HepG2 (cell line): ENCODE data around the gene MORF4L1. TPM values are rescaled to one million over a fixed set of nuclear protein-coding genes. Genes with fewer than 3 reads are reported as not detected.

Experiments used
- ATF7-NPFF ChIP-seq: sonication (generic); formaldehyde crosslinking; IDR thresholded peaks from 2 replicates; pipeline ENCODE4 v1.8.1; 2023; ENCODE audit warnings: mild to moderate bottlenecking, low read depth, missing genetic modification reagents, moderate library complexity
- ETV5 ChIP-seq: IDR thresholded peaks from 2 replicates; pipeline ENCODE4 v1.6.1; 2018; ENCODE audit warnings: missing biosample characterization, missing genetic modification reagents, inconsistent platforms, borderline replicate concordance
- GABPB1 ChIP-seq: IDR thresholded peaks from 2 replicates; pipeline ENCODE4 v1.6.1; 2016; ENCODE audit warnings: mild to moderate bottlenecking, missing genetic modification reagents, moderate library complexity, missing compliant biosample characterization
- KLF15 ChIP-seq: sonication (generic); formaldehyde crosslinking; IDR thresholded peaks from 2 replicates; pipeline ENCODE4 v1.8.1; 2023; ENCODE audit warnings: borderline replicate concordance, mild to moderate bottlenecking, inconsistent platforms, missing genetic modification reagents, mixed read lengths
- KLF6 ChIP-seq: IDR thresholded peaks from 2 replicates; pipeline ENCODE4 v1.8.0; 2016; ENCODE audit warnings: missing biosample characterization, missing genetic modification reagents
- KLF9 ChIP-seq: IDR thresholded peaks from 2 replicates; pipeline ENCODE4 v1.6.1; 2016; ENCODE audit warnings: low read depth
- NR2F6 ChIP-seq, 2 experiments: IDR thresholded peaks; 2 replicates each; pipeline ENCODE4 v1.6.1; 2016; ENCODE audit warnings: antibody characterized with exemption in 1 of 2, mild to moderate bottlenecking in 1 of 2
- SMYD3 ChIP-seq: sonication (generic); formaldehyde crosslinking; IDR thresholded peaks from 2 replicates; pipeline ENCODE4 v1.8.1; 2023; ENCODE audit warnings: mild to moderate bottlenecking, missing genetic modification reagents
- SOX5 ChIP-seq: IDR thresholded peaks from 2 replicates; pipeline ENCODE4 v1.6.1; 2016; ENCODE audit warnings: borderline replicate concordance
- ZBTB7A ChIP-seq: sonication (generic); formaldehyde crosslinking; IDR thresholded peaks from 2 replicates; pipeline ENCODE4 v1.8.0; 2022; ENCODE audit warnings: mild to moderate bottlenecking, missing genetic modification reagents
- ZFY ChIP-seq: sonication (generic); formaldehyde crosslinking; IDR thresholded peaks from 2 replicates; pipeline ENCODE4 v1.4.0; 2020; ENCODE audit warnings: missing genetic modification reagents
- ZNF180 ChIP-seq: sonication (generic); formaldehyde crosslinking; IDR thresholded peaks from 2 replicates; pipeline ENCODE4 v1.4.0; 2020; ENCODE audit warnings: low read depth, missing genetic modification reagents, borderline replicate concordance
- ZNF256 ChIP-seq: sonication (generic); formaldehyde crosslinking; conservative IDR thresholded peaks from 2 replicates; pipeline ENCODE4 v1.4.0; 2020; ENCODE audit warnings: missing genetic modification reagents
- ZNF460 ChIP-seq: sonication (generic); formaldehyde crosslinking; IDR thresholded peaks from 2 replicates; pipeline ENCODE4 v1.5.1; 2020; ENCODE audit warnings: missing genetic modification reagents, mild to moderate bottlenecking, borderline replicate concordance
- ZNF703 ChIP-seq: sonication (generic); formaldehyde crosslinking; IDR thresholded peaks from 2 replicates; pipeline ENCODE4 v1.5.1; 2020; ENCODE audit warnings: missing genetic modification reagents, mild to moderate bottlenecking, moderate library complexity, borderline replicate concordance
- ZSCAN20 ChIP-seq: sonication (generic); formaldehyde crosslinking; IDR thresholded peaks from 2 replicates; pipeline ENCODE4 v1.4.0; 2020; ENCODE audit warnings: missing genetic modification reagents, mild to moderate bottlenecking, borderline replicate concordance
- polyA plus RNA-seq, 8 experiments: library from polyadenylated mRNA; depleted of rRNA in 3 of 8; stranded (reverse) in 7 of 8; unstranded in 1 of 8; fragments of >200 nt; fragmentation: Illumina TruSeq in 4 of 8; extraction: Trizol in 4 of 8; gene quantifications; 2 replicates each; pipeline versions ENCODE4 v1.2.1 to v1.2.3, GENCODE V29; 2011 to 2016; ENCODE audit warnings: low read depth in 4 of 8, missing spikeins in 1 of 8, mixed read lengths in 1 of 8; ENCODE audit not compliant: insufficient read depth in 1 of 8
- total RNA-seq, 5 experiments: library from RNA; depleted of rRNA; stranded (reverse); fragments of >200 nt; fragmentation: Illumina TruSeq; extraction: Trizol; gene quantifications; 2 replicates each; pipeline ENCODE4 v1.2.3, GENCODE V29; 2016; ENCODE audit warnings: low read depth in 1 of 5
- TF ChIP-seq, protein P1 (sequence below): sonication (generic); formaldehyde crosslinking; IDR thresholded peaks from 2 replicates; pipeline ENCODE4 v1.5.1; 2020; ENCODE audit warnings: mild to moderate bottlenecking, missing genetic modification reagents
- TF ChIP-seq, protein P2 (sequence below): IDR thresholded peaks from 2 replicates; pipeline ENCODE4 v1.6.1; 2018; ENCODE audit warnings: missing genetic modification reagents
- TF ChIP-seq, protein P3 (sequence below): sonication (generic); formaldehyde crosslinking; IDR thresholded peaks from 2 replicates; pipeline ENCODE4 v1.5.0; 2020; ENCODE audit warnings: mild to moderate bottlenecking, missing genetic modification reagents, borderline replicate concordance
- TF ChIP-seq, protein P4 (sequence below): sonication (generic); formaldehyde crosslinking; IDR thresholded peaks from 2 replicates; pipeline ENCODE4 v1.4.0; 2020; ENCODE audit warnings: missing genetic modification reagents

The MORF4L1 gene
- total and polyA plus RNA-seq, 2 of the 13 experiments (the other 11 are each of a cell fraction or from before 2014, with no cell fraction given), result 218 to 219 TPM

DNA sequence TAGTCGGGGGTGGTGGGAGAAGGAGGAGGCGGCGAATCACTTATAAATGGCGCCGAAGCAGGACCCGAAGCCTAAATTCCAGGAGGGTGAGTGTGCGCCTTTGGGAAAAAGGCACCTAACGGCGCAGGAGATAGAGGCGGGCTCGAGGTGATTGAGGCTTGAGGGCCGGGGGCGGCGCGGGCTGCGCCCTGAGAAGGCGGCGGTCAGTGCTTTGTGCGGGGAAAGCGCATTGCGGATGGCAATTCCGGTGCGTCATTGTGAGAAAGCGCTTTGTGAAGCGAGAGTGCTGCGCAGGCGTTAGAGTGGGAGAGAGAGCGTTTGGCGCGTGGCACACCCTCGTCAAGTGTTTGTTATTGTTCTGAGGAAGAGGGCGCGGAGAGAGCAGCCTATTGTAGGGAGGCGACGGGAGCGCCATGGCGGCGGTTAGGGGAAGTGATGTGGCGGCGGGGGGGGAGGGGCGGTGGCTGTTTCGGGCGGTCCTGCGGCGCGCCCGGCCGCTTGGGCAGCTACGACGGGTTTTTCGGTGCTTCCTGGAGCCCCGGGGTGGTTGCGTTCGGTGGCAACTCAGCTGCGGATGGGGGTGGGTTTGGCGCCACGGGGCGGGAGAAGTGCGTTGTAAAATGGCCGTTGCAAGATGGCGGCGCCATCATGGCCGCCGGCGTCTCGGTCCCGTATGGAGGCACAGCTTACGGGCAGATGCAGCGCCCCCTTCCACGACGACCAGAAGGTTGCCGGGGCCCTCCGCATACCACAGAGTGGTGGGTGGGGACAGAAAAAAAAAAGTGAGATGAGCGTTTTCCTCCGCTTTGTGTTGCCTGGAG, 492 bp downstream of the MORF4L1 start (continued):
- TF ChIP-seq, protein P1, sequence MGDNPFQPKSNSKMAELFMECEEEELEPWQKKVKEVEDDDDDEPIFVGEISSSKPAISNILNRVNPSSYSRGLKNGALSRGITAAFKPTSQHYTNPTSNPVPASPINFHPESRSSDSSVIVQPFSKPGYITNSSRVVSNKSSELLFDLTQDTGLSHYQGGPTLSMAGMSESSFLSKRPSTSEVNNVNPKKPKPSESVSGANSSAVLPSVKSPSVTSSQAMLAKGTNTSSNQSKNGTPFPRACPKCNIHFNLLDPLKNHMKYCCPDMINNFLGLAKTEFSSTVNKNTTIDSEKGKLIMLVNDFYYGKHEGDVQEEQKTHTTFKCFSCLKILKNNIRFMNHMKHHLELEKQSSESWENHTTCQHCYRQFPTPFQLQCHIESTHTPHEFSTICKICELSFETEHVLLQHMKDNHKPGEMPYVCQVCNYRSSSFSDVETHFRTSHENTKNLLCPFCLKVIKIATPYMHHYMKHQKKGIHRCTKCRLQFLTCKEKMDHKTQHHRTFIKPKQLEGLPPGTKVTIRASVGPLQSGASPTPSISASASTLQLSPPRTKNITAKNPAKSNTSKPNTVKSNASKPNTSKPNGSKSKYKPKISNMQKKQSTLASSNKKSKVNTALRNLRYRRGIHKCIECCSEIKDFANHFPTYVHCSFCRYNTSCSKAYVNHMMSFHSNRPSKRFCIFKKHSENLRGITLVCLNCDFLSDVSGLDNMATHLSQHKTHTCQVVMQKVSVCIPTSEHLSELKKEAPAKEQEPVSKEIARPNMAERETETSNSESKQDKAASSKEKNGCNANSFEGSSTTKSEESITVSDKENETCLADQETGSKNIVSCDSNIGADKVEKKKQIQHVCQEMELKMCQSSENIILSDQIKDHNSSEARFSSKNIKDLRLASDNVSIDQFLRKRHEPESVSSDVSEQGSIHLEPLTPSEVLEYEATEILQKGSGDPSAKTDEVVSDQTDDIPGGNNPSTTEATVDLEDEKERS (CRISPR knock-in tag), result peak; percentile 43; the same call in 1 of the 2 replicates
- TF ChIP-seq KLF6 (CRISPR knock-in tag) (peak; percentile 39; the same call in 1 of the 2 replicates), ZFY (peak; percentile 51), ZNF180 (CRISPR knock-in tag) (no peak), KLF9 (CRISPR knock-in tag) (no peak), SMYD3 (CRISPR knock-in tag) (no peak), SOX5 (CRISPR knock-in tag) (no peak), ZSCAN20 (CRISPR knock-in tag) (peak; percentile 68; the same call in 1 of the 2 replicates), ZNF703 (CRISPR knock-in tag) (no peak), ZNF256 (CRISPR knock-in tag) (0 out of 2 replicates have a peak, but pooled peaks have one; percentile 37), ZNF460 (CRISPR knock-in tag) (no peak), NR2F6 (IDR thresholded peaks at IDR 0.05) (no peak), NR2F6 (CRISPR knock-in tag; IDR thresholded peaks at IDR 0.05) (peak; percentile 48; the same call in 1 of the 2 replicates), ZBTB7A (CRISPR knock-in tag) (0 out of 2 replicates have a peak, but pooled peaks have one; percentile 9), KLF15 (CRISPR knock-in tag) (no peak), ETV5 (peak; percentile 52), ATF7-NPFF (CRISPR knock-in tag) (no peak; the same call in 1 of the 2 replicates), GABPB1 (CRISPR knock-in tag) (peak; percentile 82)
- TF ChIP-seq, protein P2, sequence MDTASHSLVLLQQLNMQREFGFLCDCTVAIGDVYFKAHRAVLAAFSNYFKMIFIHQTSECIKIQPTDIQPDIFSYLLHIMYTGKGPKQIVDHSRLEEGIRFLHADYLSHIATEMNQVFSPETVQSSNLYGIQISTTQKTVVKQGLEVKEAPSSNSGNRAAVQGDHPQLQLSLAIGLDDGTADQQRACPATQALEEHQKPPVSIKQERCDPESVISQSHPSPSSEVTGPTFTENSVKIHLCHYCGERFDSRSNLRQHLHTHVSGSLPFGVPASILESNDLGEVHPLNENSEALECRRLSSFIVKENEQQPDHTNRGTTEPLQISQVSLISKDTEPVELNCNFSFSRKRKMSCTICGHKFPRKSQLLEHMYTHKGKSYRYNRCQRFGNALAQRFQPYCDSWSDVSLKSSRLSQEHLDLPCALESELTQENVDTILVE, result peak; percentile 67
- TF ChIP-seq, protein P3, sequence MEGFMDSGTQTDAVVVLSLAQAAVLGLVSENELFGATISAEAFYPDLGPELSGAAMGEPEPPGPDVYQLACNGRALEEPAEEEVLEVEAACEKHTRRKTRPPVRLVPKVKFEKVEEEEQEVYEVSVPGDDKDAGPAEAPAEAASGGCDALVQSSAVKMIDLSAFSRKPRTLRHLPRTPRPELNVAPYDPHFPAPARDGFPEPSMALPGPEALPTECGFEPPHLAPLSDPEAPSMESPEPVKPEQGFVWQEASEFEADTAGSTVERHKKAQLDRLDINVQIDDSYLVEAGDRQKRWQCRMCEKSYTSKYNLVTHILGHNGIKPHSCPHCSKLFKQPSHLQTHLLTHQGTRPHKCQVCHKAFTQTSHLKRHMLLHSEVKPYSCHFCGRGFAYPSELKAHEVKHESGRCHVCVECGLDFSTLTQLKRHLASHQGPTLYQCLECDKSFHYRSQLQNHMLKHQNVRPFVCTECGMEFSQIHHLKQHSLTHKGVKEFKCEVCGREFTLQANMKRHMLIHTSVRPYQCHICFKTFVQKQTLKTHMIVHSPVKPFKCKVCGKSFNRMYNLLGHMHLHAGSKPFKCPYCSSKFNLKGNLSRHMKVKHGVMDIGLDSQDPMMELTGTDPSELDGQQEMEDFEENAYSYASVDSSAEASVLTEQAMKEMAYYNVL (CRISPR knock-in tag), result peak; percentile 21; the same call in 1 of the 2 replicates
- TF ChIP-seq, protein P4, sequence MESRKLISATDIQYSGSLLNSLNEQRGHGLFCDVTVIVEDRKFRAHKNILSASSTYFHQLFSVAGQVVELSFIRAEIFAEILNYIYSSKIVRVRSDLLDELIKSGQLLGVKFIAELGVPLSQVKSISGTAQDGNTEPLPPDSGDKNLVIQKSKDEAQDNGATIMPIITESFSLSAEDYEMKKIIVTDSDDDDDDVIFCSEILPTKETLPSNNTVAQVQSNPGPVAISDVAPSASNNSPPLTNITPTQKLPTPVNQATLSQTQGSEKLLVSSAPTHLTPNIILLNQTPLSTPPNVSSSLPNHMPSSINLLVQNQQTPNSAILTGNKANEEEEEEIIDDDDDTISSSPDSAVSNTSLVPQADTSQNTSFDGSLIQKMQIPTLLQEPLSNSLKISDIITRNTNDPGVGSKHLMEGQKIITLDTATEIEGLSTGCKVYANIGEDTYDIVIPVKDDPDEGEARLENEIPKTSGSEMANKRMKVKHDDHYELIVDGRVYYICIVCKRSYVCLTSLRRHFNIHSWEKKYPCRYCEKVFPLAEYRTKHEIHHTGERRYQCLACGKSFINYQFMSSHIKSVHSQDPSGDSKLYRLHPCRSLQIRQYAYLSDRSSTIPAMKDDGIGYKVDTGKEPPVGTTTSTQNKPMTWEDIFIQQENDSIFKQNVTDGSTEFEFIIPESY, result 0 out of 2 replicates have a peak, but pooled peaks have one; percentile 35
